GM12892 (cell line): ENCODE data around the gene DUSP1.

Experiments used
- POLR2A ChIP-seq: IDR thresholded peaks from 2 replicates; pipeline ENCODE4 v1.6.1; 2011; ENCODE audit warnings: low read depth, low read length, control low read depth
- POLR2AphosphoS5 ChIP-seq: IDR thresholded peaks from 2 replicates; pipeline ENCODE4 v1.6.1; 2011; ENCODE audit warnings: low read depth, low read length, control low read depth

DNA sequence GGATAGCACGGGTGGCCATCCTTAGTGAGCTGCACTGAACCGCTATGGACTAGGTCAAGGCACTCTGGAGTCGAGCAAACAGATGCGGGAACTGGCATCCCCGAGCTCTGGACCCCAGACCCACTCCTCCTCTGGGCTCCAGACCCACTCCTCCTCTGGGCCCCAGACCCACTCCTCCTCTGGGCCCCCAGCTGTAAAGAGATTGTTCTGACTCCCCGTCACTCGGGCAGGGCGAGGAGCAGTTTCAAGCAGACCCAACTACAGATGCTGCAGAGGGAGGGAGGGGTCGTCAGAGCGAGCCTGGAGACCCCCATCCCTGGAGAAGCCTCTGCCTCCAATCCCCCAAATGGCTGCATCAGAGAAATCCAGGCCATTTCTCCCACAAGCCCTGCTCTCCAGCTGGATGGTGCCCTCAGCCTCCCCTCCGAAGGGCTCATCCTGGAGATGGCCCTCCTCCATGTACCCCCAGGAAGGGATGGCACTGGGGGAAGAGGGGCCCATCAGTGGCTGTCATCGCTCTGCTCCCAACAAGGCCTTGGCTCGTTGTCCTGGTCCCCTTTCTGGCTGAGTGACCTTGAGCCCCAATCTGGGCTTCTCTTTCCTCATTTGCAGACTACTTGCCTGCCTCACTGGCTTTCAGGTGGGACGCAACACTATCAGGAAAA, 38.7 kb downstream of the DUSP1 start:
- no peak for TF ChIP-seq POLR2A
- no peak for TF ChIP-seq POLR2AphosphoS5
